ENCODE results near the gene ADAD2.

DNA sequence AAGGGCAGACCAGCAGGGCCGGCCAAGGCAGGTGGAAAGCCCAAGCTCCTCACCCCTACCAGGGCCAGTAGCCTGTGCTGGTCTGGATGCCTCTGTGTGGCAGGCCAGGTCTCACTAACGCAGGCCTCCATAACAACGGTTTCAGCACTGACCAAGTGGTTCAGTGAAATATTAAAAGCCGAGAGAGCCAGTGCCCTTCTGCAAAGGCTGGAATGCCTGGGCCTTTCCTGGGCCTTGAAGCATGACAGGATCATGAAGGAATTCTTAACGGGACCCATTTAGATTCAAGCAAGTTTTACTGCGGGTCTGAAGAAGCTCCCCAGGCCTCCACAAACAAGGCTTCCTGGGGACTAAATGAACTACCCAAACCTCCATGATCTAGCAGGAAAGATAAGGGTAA is 16.3 kb downstream of the ADAD2 start:
- TF ChIP-seq BACH2 (CRISPR knock-in tag; IDR thresholded peaks at IDR 0.05; ENCODE audit: borderline replicate concordance) = no peak
- no peak for TF ChIP-seq GLIS3 (CRISPR knock-in tag; IDR thresholded peaks at IDR 0.05)
- TF ChIP-seq PPARA (CRISPR knock-in tag; IDR thresholded peaks at IDR 0.05; ENCODE audit: borderline replicate concordance) = no peak
- TF ChIP-seq, protein P1, sequence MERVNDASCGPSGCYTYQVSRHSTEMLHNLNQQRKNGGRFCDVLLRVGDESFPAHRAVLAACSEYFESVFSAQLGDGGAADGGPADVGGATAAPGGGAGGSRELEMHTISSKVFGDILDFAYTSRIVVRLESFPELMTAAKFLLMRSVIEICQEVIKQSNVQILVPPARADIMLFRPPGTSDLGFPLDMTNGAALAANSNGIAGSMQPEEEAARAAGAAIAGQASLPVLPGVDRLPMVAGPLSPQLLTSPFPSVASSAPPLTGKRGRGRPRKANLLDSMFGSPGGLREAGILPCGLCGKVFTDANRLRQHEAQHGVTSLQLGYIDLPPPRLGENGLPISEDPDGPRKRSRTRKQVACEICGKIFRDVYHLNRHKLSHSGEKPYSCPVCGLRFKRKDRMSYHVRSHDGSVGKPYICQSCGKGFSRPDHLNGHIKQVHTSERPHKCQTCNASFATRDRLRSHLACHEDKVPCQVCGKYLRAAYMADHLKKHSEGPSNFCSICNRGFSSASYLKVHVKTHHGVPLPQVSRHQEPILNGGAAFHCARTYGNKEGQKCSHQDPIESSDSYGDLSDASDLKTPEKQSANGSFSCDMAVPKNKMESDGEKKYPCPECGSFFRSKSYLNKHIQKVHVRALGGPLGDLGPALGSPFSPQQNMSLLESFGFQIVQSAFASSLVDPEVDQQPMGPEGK (CRISPR knock-in tag; IDR thresholded peaks at IDR 0.05; ENCODE audit: borderline replicate concordance) = no peak
- TF ChIP-seq CSDC2 (CRISPR knock-in tag; IDR thresholded peaks at IDR 0.05) = no peak
- TF ChIP-seq, protein P2, sequence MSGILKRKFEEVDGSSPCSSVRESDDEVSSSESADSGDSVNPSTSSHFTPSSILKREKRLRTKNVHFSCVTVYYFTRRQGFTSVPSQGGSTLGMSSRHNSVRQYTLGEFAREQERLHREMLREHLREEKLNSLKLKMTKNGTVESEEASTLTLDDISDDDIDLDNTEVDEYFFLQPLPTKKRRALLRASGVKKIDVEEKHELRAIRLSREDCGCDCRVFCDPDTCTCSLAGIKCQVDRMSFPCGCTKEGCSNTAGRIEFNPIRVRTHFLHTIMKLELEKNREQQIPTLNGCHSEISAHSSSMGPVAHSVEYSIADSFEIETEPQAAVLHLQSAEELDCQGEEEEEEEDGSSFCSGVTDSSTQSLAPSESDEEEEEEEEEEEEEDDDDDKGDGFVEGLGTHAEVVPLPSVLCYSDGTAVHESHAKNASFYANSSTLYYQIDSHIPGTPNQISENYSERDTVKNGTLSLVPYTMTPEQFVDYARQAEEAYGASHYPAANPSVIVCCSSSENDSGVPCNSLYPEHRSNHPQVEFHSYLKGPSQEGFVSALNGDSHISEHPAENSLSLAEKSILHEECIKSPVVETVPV (CRISPR knock-in tag; IDR thresholded peaks at IDR 0.05) = no peak
- TF ChIP-seq ESRRG (CRISPR knock-in tag; IDR thresholded peaks at IDR 0.05) = no peak
- no peak for TF ChIP-seq ZFP30 (CRISPR knock-in tag; IDR thresholded peaks at IDR 0.05)
- TF ChIP-seq TCF4 (CRISPR knock-in tag; IDR thresholded peaks at IDR 0.05; ENCODE audit: borderline replicate concordance) = no peak
- no peak for TF ChIP-seq ZFP3 (CRISPR knock-in tag; IDR thresholded peaks at IDR 0.05)
